Natural killer cell (primary cell): ENCODE data around the gene LIMD2. TPM values are rescaled to one million over a fixed set of nuclear protein-coding genes. Genes with fewer than 3 reads are reported as not detected.
"Not testable (repeated sequence)": the region's sequence is repeated elsewhere in the genome, so short reads cannot be mapped to it uniquely, and the experiment has no call there.

Source experiments
- ATAC-seq, 3 donors: fragments of 150-1000 bp in 2 of 3; fragments of 200-7000 bp in 1 of 3; cut with Tn5 transposase; 1 replicate in 1 of 3; 2 replicates in 2 of 3; pipeline ENCODE4 v1.10.0; 2021; ENCODE audit warnings: mild to moderate bottlenecking in 2 of 3, moderate library complexity in 2 of 3
- DNase-seq, 2 donors: peaks; one replicate each; pipeline versions ENCODE4 v3.0.0 to v3.0.0-alpha.2; 2013 to 2021; ENCODE audit warnings: mixed read lengths in 1 of 2
- H3K27ac ChIP-seq: one replicate; pipeline ENCODE4 v1.5.1; 2013; ENCODE audit warnings: mild to moderate bottlenecking, low read length
- H3K27me3 ChIP-seq: one replicate; pipeline ENCODE4 v1.6.1; 2013; ENCODE audit warnings: low read length; ENCODE audit not compliant: control insufficient read depth, insufficient read depth
- H3K36me3 ChIP-seq: one replicate; pipeline ENCODE4 v1.6.1; 2013; ENCODE audit warnings: low read length; ENCODE audit not compliant: control insufficient read depth, insufficient read depth
- H3K4me1 ChIP-seq: one replicate; pipeline ENCODE4 v1.6.1; 2013; ENCODE audit warnings: low read length; ENCODE audit not compliant: control insufficient read depth, insufficient read depth
- H3K4me3 ChIP-seq: one replicate; pipeline ENCODE4 v1.5.1; 2013; ENCODE audit warnings: low read length
- H3K9me3 ChIP-seq: one replicate; pipeline ENCODE4 v1.6.1; 2013; ENCODE audit warnings: low read length; ENCODE audit not compliant: control insufficient read depth, insufficient read depth
- H3K27ac Mint-ChIP-seq, 2 donors: one replicate each; pipeline ENCODE4 v1.8.0; 2022; ENCODE audit warnings: mild to moderate bottlenecking in 2 of 2, mixed read lengths in 2 of 2, moderate library complexity in 1 of 2
- H3K27me3 Mint-ChIP-seq, 2 donors: one replicate each; pipeline ENCODE4 v1.8.0; 2022; ENCODE audit warnings: low read depth in 2 of 2, mixed read lengths in 2 of 2
- H3K36me3 Mint-ChIP-seq: one replicate; pipeline ENCODE4 v1.8.0; 2022; ENCODE audit warnings: mixed read lengths
- H3K4me1 Mint-ChIP-seq, 2 donors: one replicate each; pipeline ENCODE4 v1.8.0; 2022; ENCODE audit warnings: mixed read lengths in 2 of 2
- H3K4me3 Mint-ChIP-seq: one replicate; pipeline ENCODE4 v1.8.0; 2022; ENCODE audit warnings: mild to moderate bottlenecking, moderate library complexity, mixed read lengths
- H3K9me3 Mint-ChIP-seq, 2 donors: one replicate each; pipeline ENCODE4 v1.8.0; 2022; ENCODE audit warnings: mixed read lengths in 2 of 2
- CTCF ChIP-seq: fragments of 200-600 bp; IDR thresholded peaks from one replicate; pipeline ENCODE4 v1.8.0; 2022; ENCODE audit warnings: antibody characterized with exemption
- WGBS: methylation state at CpG from one replicate; pipeline ENCODE4 v1.1.7; 2013; ENCODE audit warnings: missing lambda C conversion rate; ENCODE audit not compliant: insufficient coverage; 5-methylcytosine and 5-hydroxymethylcytosine counted together
- intact Hi-C: fragments of 100-400 bp; cut with micrococcal nuclease; formaldehyde crosslinking; loops from one replicate; pipeline ENCODE4 v1.14.2; 2022
- total RNA-seq, 4 donors: library from RNA; stranded (reverse); fragments of 120-200 nt in 1 of 4; gene quantifications; one replicate each; pipeline versions ENCODE4 v1.2.3 to v1.2.4, GENCODE V29; 2013 to 2022

LIMD2 gene
- total RNA-seq, 3 donors from 2014 or later (not counting 1 experiment from before 2014, with no cell fraction given), result 513 to 546 (median 524) TPM

GRCh38 chr17:63740464-63741142 is 40.7 kb upstream of the LIMD2 start:
- H3K27ac Mint-ChIP-seq, result peak overlapping the region; percentile 96 to 97
- peak overlapping the region; percentile 81 for H3K27ac ChIP-seq
- H3K4me3 ChIP-seq, result peak overlapping the region; percentile 77
- 26% methylated on average over 8 of the region's 12 CpGs for WGBS
- ATAC-seq (no peak), DNase-seq (peak in 1 of 2 donors; percentile 41)
- peaks cover 1% of the 10 kb centered on the region for H3K36me3 ChIP-seq
- no peak for TF ChIP-seq CTCF
- intact Hi-C loops, result loop anchor here (1.0 kb wide), 2 partner anchors 33 to 43 kb away; partner anchors contain the start of gene CCDC47
- H3K27me3 Mint-ChIP-seq, result no peaks in the 10 kb centered on the region
- no peaks in the 10 kb centered on the region for H3K36me3 Mint-ChIP-seq
- H3K27me3 ChIP-seq, result no peaks in the 10 kb centered on the region
- H3K4me3 Mint-ChIP-seq, result peak overlapping the region; percentile 94
- H3K9me3 Mint-ChIP-seq, result no peaks in the 10 kb centered on the region
- peaks cover 26 to 27% of the 10 kb centered on the region in 2 donors for H3K4me1 Mint-ChIP-seq
- peaks cover 22% of the 10 kb centered on the region for H3K4me1 ChIP-seq
- H3K9me3 ChIP-seq, result no peaks in the 10 kb centered on the region

GRCh38 chr17:63735691-63736090 is 35.8 kb upstream of the LIMD2 start:
- Mint-ChIP-seq H3K27me3 (no peaks in the 10 kb centered on the region), H3K4me3 (no peak overlapping the region), H3K27ac (no peak overlapping the region), H3K36me3 (no peaks in the 10 kb centered on the region), H3K9me3 (no peaks in the 10 kb centered on the region), H3K4me1 (peaks cover 12 to 15% of the 10 kb centered on the region in 2 donors)
- intact Hi-C loops, result no loop called here
- H3K9me3 ChIP-seq, result no peaks in the 10 kb centered on the region
- TF ChIP-seq CTCF, result no peak
- DNase-seq, result no peak
- WGBS, result 99% methylated on average over 8 of the region's 8 CpGs
- peaks cover 7% of the 10 kb centered on the region for H3K4me1 ChIP-seq
- H3K27ac ChIP-seq, result no peak overlapping the region
- ATAC-seq, result no peak
- H3K36me3 ChIP-seq, result peaks cover 3% of the 10 kb centered on the region
- no peaks in the 10 kb centered on the region for H3K27me3 ChIP-seq
- H3K4me3 ChIP-seq, result no peak overlapping the region

- no CpG with 5 or more reads among the region's 2 CpGs for WGBS
- Mint-ChIP-seq H3K9me3 (no peaks in the 10 kb centered on the region), H3K27ac (peak overlapping the region in 1 of 2 donors; percentile 43), H3K4me3 (no peak overlapping the region), H3K27me3 (no peaks in the 10 kb centered on the region), H3K36me3 (no peaks in the 10 kb centered on the region), H3K4me1 (peaks cover 5 to 6% of the 10 kb centered on the region in 2 donors)
- Histone ChIP-seq H3K4me1 (no peaks in the 10 kb centered on the region), H3K36me3 (peaks cover 19% of the 10 kb centered on the region), H3K27me3 (no peaks in the 10 kb centered on the region), H3K27ac (no peak overlapping the region), H3K4me3 (no peak overlapping the region), H3K9me3 (no peaks in the 10 kb centered on the region)
- intact Hi-C loops, result no loop called here
- no peak for ATAC-seq
- TF ChIP-seq CTCF, result no peak
- DNase-seq, result no peak
Measured at GRCh38 chr17:63722403-63722802, 22.5 kb upstream of the LIMD2 start.

GRCh38 chr17:63720194-63720593 is 20.3 kb upstream of the LIMD2 start:
- H3K36me3 Mint-ChIP-seq, H3K27me3 ChIP-seq, H3K27ac Mint-ChIP-seq, H3K4me3 ChIP-seq, DNase-seq, H3K4me1 Mint-ChIP-seq, H3K27ac ChIP-seq, ATAC-seq, H3K4me1 ChIP-seq, H3K9me3 Mint-ChIP-seq, H3K9me3 ChIP-seq, H3K27me3 Mint-ChIP-seq, H3K4me3 Mint-ChIP-seq, intact Hi-C loops: not testable (repeated sequence)
- 98% methylated on average over 5 of the region's 5 CpGs for WGBS
- peaks cover 16% of the 10 kb centered on the region for H3K36me3 ChIP-seq
